H1 (cell line): ENCODE data around the gene KANSL1L.
A peak's percentile ranks its signal among the peaks of the same experiment; 100 is the strongest.

Experiments used
- CREB1 ChIP-seq: IDR thresholded peaks from 2 replicates; pipeline ENCODE4 v1.6.1; 2012; ENCODE audit warnings: inconsistent platforms
- CTCF ChIP-seq, 3 experiments: IDR thresholded peaks; 1 replicate in 2 of 3; 2 replicates in 1 of 3; pipeline versions ENCODE4 v1.5.1 to v1.6.1; 2011; ENCODE audit warnings: low read length in 3 of 3, mild to moderate bottlenecking in 3 of 3, inconsistent platforms in 2 of 3, low read depth in 1 of 3, moderate library complexity in 1 of 3; ENCODE audit not compliant: insufficient read depth in 1 of 3; ENCODE audit errors: control extremely low read depth in 1 of 3
- EP300 ChIP-seq, 2 experiments: IDR thresholded peaks; 1 replicate in 1 of 2; 2 replicates in 1 of 2; pipeline ENCODE4 v1.6.1; 2011 to 2012; ENCODE audit warnings: low read depth in 2 of 2, low read length in 2 of 2, mild to moderate bottlenecking in 2 of 2, borderline replicate concordance in 1 of 2, inconsistent platforms in 1 of 2, moderate library complexity in 1 of 2
- EZH2 ChIP-seq: fragments of 200-600 bp; sonication (generic); IDR thresholded peaks from 2 replicates; pipeline ENCODE4 v1.7.1; 2012; ENCODE audit warnings: low read depth, mild to moderate bottlenecking, moderate library complexity, low read length, inconsistent platforms; ENCODE audit not compliant: severe bottlenecking
- HDAC2 ChIP-seq, 2 experiments: fragments of 300-600 bp in 1 of 2; sonication (generic) in 1 of 2; IDR thresholded peaks; 2 replicates each; pipeline ENCODE4 v1.6.1; 2011 to 2012; ENCODE audit warnings: low read depth in 2 of 2, low read length in 2 of 2, mild to moderate bottlenecking in 2 of 2, moderate library complexity in 2 of 2, borderline replicate concordance in 1 of 2, inconsistent platforms in 1 of 2
- KDM5A ChIP-seq: fragments of 200-600 bp; IDR thresholded peaks from 2 replicates; pipeline ENCODE4 v1.7.1; 2012; ENCODE audit warnings: mild to moderate bottlenecking, low read length, inconsistent platforms, mixed read lengths
- RXRA ChIP-seq: IDR thresholded peaks from 2 replicates; pipeline ENCODE4 v1.6.1; 2011; ENCODE audit warnings: low read depth, mild to moderate bottlenecking, low read length, moderate library complexity; ENCODE audit not compliant: insufficient read depth
- SIX5 ChIP-seq: IDR thresholded peaks from 2 replicates; pipeline ENCODE4 v1.6.1; 2011; ENCODE audit warnings: mild to moderate bottlenecking, low read depth, low read length

- TF ChIP-seq CTCF (IDR thresholded peaks at IDR 0.05; ENCODE audit: control extremely low read depth in 1 of 3, insufficient read depth in 1 of 3, low read depth in 1 of 3, low read length in 3 of 3) (no peak), RXRA (no peak), SIX5 (no peak), KDM5A (no peak), EZH2 (no peak), HDAC2 (IDR thresholded peaks at IDR 0.05; ENCODE audit: borderline replicate concordance in 1 of 2, low read depth in 2 of 2, low read length in 2 of 2) (peak in 1 of 2 experiments; percentile 75; a peak in 1 of 4 replicates), CREB1 (peak; percentile 50; the same call in 1 of the 2 replicates), EP300 (IDR thresholded peaks at IDR 0.05; ENCODE audit: borderline replicate concordance in 1 of 2, low read depth in 2 of 2, low read length in 2 of 2) (no peak)
Observed at GRCh38 chr2:210002158-210003157, 168.8 kb downstream of the KANSL1L start, which contains the start of gene RPE.
